ENCODE results near the gene SLC38A10.
A peak's percentile ranks its signal among the peaks of the same experiment; 100 is the strongest.

The SLC38A10 gene

DNA sequence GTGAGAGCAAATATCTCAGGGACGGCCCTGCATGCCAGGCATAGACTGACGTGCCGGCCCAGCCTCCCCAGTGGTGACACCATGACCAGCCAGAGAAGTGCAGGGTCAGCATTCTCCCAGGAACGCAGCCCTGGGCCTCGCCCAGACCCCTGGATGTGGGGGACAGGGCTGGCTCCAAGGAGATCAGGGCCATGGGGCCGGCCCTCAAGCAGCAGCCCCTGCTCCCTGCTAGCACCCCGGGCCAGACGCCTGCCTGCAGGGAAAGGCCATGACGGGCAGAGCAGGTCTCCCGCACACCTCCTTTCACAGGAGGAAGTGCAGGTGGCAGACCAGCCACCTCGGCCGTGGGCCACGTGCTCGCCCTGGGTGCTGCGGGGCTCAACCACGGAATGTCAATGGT is 46.5 kb downstream of the SLC38A10 start:
- H3K36me3 Mint-ChIP-seq, result peaks cover 42 to 47% of the 10 kb centered on the region in 2 donors
- H3K9me3 Mint-ChIP-seq, result no peaks in the 10 kb centered on the region
- H3K27ac Mint-ChIP-seq, result no peak overlapping the region
- ATAC-seq (replicated peaks) (no peak), DNase-seq (no peak)
- peaks cover 15 to 22% of the 10 kb centered on the region in 2 donors for H3K4me1 Mint-ChIP-seq
- H3K27me3 Mint-ChIP-seq, result no peaks in the 10 kb centered on the region
- no peak overlapping the region for H3K4me3 Mint-ChIP-seq

DNA sequence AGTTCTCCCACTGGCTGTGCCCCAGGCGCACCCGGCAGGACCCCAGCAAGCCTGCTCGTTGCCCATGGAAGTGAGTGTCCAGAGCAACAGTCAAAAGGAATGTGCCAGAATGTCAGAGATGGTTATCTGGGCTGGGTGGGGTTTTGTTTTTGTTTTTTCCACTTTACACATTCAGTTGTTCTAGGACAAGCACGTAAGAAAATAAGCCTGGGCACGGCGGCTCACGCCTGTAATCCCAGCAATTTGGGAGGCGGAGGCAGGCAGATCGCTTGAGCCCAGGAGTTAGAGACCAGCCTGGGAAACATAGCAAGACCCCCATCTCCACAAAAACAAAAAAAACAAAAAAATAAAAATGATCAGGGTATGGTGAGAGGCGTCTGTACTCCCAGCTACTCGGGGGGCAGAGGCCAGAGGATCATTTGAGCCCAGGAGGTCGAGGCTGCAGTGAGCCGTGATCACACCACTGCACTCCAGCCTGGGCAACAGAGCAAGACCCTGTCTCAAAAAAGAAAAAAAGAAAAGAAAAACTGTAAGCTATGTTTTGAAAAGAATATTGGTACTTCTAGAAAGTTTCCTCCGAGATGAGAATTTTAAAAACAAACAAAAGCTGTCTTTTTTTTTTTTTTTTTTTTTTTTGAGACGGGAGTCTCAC is 47.6 kb downstream of the SLC38A10 start:
- Mint-ChIP-seq H3K4me3 (peak overlapping the region in 1 of 2 donors; percentile 29), H3K9me3 (no peaks in the 10 kb centered on the region)

DNA sequence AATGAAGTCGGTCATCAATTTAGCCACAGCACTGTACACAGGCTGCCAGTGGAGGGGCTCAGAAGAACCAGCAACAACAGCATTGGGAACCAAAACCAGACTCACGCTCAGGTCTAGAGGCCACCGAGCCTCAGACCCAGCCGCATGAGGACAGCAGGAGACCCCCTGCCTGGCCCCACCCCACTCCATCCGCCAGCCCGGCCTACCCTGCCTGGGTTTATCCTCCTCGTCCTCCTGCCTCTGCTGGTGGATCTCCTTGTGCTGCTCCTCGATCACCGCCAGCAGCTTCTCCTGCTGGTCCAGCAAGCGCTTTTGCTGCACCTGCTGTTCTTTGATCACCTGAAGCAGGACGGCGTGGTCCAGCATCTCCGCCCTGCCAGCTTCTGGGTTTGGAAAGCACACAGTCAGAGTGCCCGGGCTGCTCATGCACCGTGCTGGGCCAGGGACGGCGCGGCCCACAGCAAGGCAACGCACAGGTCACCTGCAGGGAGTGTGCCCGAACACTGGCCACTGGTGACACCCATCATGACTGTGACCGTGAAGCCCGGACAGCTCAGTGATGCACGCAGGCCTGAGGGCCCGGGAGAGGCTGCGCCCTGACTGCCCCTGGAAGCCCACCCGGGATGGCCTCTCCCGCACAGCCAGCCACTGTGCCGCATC is 48.3 kb downstream of the SLC38A10 start:
- peak overlapping the region; percentile 79 for H3K27ac Mint-ChIP-seq

More for the DNA sequence above, 47.6 kb downstream of the SLC38A10 start:
- H3K27me3 Mint-ChIP-seq, result no peaks in the 10 kb centered on the region
- peaks cover 9 to 13% of the 10 kb centered on the region in 2 donors for H3K4me1 Mint-ChIP-seq
- H3K36me3 Mint-ChIP-seq, result peaks cover 34 to 38% of the 10 kb centered on the region in 2 donors
- H3K27ac Mint-ChIP-seq, result peak overlapping the region; percentile 79
- ATAC-seq (replicated peaks), result no peak
- no peak for DNase-seq

DNA sequence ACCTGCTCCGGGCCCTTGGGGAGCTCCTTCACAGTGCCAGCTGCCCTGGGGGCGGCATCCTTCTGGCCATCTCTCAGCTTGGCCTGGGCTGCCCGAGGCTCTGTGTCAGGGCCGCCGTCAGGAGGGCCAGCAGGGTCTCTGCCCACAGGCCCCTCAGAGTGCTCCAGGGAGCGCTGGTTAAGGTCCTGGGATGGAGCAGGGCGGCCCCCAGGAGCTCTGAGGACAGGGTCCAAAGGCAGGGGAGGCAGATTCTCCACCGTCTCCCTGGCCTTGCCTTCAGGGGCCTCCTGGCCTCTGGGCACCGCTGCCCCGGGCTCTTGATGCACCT is 48.8 kb downstream of the SLC38A10 start:
- H3K36me3 Mint-ChIP-seq, result peaks cover 35 to 41% of the 10 kb centered on the region in 2 donors
- H3K9me3 Mint-ChIP-seq, result no peaks in the 10 kb centered on the region
- no peak for ATAC-seq (replicated peaks)

More for the DNA sequence above, 48.3 kb downstream of the SLC38A10 start:
- no peak for ATAC-seq (replicated peaks)
- DNase-seq, result no peak
- Mint-ChIP-seq H3K27me3 (no peaks in the 10 kb centered on the region), H3K36me3 (peaks cover 30 to 39% of the 10 kb centered on the region in 2 donors), H3K4me1 (peaks cover 15% of the 10 kb centered on the region in 2 donors), H3K9me3 (no peaks in the 10 kb centered on the region), H3K4me3 (peak overlapping the region in 1 of 2 donors; percentile 29)

DNA sequence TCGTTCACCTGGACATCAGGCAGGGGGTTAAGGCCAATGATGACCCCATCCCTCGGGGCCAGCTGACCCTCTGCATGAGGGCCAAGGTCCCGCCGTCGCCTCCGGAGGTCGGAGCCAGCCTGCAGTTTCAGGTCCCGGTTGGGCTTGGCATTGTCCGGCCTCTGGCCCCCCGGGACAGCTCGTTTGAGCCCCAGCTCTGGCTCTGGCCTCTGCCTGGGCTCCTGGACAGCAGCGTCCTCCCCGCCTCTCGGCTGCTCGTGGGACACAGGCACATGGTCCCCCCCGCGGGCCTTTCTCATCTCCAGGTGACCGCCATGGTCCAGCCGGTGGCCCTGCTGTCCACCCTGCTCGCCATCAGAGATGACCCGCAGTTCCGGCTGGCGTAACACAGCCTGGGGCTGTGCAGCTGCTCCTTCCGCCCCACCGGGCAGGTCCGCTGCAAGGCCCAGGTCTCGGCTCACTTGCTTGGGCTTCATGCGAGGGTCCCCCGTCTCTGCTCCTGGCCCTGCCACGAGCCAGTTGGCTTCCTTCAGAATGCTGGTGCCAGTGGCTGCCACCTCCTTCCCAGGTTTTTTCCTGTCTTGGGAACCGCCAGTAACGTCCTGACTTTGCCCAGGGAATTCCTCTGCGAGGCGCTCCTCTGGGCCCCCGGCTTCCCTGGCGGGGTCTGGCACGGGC is 49.3 kb downstream of the SLC38A10 start:
- no peak overlapping the region for H3K4me3 Mint-ChIP-seq
- H3K4me1 Mint-ChIP-seq, result peaks cover 24 to 25% of the 10 kb centered on the region in 2 donors
- H3K27ac Mint-ChIP-seq, result peak overlapping the region; percentile 86
- peaks cover 38 to 45% of the 10 kb centered on the region in 2 donors for H3K36me3 Mint-ChIP-seq
- H3K9me3 Mint-ChIP-seq, result no peaks in the 10 kb centered on the region
- no peak for ATAC-seq (replicated peaks)
- H3K27me3 Mint-ChIP-seq, result no peaks in the 10 kb centered on the region
- no peak for DNase-seq

More for the DNA sequence above, 48.8 kb downstream of the SLC38A10 start:
- H3K4me3 Mint-ChIP-seq, result no peak overlapping the region
- H3K27ac Mint-ChIP-seq, result peak overlapping the region; percentile 31
- DNase-seq, result no peak
- H3K4me1 Mint-ChIP-seq, result peaks cover 19 to 20% of the 10 kb centered on the region in 2 donors
- no peaks in the 10 kb centered on the region for H3K27me3 Mint-ChIP-seq

DNA sequence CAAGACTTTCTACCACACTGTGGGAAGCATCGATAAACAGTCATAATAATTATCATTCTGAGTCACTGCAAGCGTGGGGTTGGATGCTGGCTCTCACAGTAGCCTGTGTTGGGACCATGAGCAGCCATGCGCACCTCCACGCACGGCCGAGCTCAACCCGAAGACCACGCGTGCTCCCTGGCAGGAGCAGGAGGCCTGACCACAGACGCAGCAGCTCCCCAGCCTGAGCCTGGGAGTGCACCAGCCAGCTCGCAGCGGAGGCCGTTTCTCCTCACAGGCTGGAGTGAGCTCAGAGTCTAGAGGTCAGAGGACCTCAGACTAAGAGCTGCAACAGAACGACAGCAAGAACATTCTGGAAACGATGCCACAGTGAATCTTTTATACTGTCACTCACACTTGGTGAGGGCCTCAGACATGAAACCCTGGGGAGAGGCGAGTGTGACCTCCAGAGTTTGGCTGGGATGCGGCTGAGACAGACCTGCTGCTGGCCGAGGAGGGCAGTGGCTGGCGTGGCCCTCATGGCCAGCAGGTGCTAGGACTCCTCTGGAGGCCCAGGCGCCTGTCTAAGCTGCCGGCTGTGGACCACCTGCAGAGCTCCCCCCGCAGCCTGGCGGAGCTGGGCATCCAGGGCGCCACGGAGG is 50.0 kb downstream of the SLC38A10 start:
- Mint-ChIP-seq H3K9me3 (no peaks in the 10 kb centered on the region), H3K36me3 (peaks cover 34 to 45% of the 10 kb centered on the region in 2 donors), H3K4me1 (peaks cover 24 to 31% of the 10 kb centered on the region in 2 donors), H3K27me3 (no peaks in the 10 kb centered on the region), H3K27ac (peak overlapping the region; percentile 86), H3K4me3 (peak overlapping the region in 1 of 2 donors; percentile 21)
- peak; percentile 44 to 74 for ATAC-seq (replicated peaks)
- DNase-seq, result no peak

DNA sequence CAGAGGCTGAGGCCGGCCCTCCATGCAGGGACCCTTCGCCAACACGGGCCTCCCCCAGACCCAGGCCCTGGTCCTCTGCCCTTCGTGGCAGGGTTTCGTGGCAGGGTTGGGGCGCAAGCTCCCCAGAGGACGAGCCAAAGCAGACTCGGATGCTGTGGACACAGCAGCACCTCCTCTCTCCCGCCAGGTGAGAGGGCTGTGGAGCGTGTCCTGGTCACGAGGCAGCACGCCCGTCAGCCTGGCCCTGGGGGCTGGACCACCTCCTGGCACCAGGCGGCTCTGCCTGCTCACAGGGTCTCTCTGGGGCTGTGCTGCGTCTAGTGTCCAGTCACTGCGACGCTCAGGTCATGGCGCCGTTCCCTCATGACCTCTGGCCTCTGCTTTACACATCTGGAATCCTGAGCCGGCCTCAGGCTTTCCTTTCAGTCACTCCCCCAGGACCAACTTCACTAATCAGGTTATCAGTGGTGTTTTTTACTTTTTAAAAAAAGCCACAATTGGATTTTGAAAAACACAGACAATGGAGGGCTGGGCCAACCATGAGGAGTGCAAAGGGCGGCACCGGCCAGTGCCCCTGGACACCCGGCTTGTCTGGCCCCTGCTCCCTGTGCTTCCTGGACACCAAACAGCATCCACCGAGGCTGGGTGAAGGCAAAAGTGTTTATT is 50.6 kb downstream of the SLC38A10 start:
- ATAC-seq (replicated peaks), result no peak
- peak overlapping the region in 1 of 2 donors; percentile 10 for H3K4me3 Mint-ChIP-seq
- DNase-seq, result no peak
- H3K4me1 Mint-ChIP-seq, result peaks cover 26 to 36% of the 10 kb centered on the region in 2 donors
- peaks cover 30 to 43% of the 10 kb centered on the region in 2 donors for H3K36me3 Mint-ChIP-seq
- no peaks in the 10 kb centered on the region for H3K9me3 Mint-ChIP-seq
- H3K27me3 Mint-ChIP-seq, result no peaks in the 10 kb centered on the region
- H3K27ac Mint-ChIP-seq, result peak overlapping the region; percentile 86

DNA sequence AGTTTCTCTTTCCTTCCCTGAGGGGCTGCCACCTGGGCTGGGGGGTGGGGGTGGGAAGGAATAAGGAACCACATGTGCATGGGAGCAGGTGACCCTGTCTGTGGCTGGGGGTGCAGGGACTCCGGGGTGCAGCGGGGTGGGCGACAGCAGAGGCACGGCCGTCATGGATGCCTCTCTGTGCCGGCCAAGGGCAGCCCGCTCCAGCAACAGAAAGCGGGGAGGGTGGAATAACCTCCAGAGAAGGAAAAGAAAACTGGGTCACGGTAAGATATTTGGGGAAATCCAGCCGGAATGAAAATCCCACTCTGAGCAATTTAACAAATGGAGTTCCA is 51.8 kb downstream of the SLC38A10 start:
- H3K4me3 Mint-ChIP-seq, result no peak overlapping the region
- peaks cover 27 to 42% of the 10 kb centered on the region in 2 donors for H3K36me3 Mint-ChIP-seq
- no peak for ATAC-seq (replicated peaks)
- DNase-seq, result no peak
- H3K27ac Mint-ChIP-seq, result peak overlapping the region; percentile 22
- H3K9me3 Mint-ChIP-seq, result no peaks in the 10 kb centered on the region
- H3K27me3 Mint-ChIP-seq, result no peaks in the 10 kb centered on the region
- peaks cover 26 to 36% of the 10 kb centered on the region in 2 donors for H3K4me1 Mint-ChIP-seq

DNA sequence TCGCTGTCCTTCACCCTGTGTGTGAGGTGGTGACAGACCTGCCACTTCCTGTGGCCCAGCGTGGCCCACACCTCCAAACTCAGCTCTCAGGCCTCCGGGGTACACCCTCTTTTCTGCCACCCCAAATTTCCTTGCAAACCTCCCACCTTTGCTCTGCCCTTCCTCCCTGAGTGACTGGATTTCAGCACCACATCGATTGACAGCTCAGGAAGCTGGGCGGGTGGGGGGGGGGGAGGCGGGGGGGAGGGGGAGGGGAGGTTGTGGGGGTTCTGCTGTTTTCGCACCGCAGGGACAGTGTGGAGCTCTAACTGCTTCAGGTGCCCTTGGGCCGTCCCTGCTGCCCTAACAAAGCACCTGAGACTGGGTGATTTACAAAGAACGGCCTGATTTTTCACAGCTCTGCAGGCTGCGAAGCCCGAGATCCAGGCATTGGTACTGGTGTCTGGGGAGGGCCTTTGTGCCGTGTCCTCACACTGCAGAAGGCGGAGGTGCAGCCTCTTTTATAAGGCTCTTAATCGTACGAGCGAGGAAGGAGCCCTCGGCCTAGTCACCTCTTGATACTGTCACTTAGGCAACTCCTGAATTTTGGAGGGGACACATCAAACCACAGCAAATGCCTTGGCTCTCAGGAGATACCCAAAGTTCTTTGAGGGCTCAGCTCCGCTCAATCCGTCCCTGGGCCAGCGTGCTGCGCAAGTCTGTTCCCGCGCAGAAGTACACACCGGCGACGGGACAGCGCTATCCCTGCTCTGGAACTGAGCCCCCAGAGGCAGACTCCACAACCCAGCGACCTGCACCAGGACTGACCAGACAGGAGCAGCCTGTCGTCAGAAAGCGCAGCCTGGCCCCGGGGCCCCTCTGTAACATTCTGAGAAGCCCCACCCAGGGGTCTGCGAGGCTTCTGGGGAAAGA is 52.4 kb downstream of the SLC38A10 start:
- Mint-ChIP-seq H3K4me1 (peaks cover 26 to 41% of the 10 kb centered on the region in 2 donors), H3K27ac (peak overlapping the region; percentile 76), H3K4me3 (peak overlapping the region in 1 of 2 donors; percentile 61), H3K36me3 (peaks cover 23 to 38% of the 10 kb centered on the region in 2 donors), H3K27me3 (no peaks in the 10 kb centered on the region), H3K9me3 (no peaks in the 10 kb centered on the region)
- ATAC-seq (replicated peaks), result no peak
- no peak for DNase-seq

DNA sequence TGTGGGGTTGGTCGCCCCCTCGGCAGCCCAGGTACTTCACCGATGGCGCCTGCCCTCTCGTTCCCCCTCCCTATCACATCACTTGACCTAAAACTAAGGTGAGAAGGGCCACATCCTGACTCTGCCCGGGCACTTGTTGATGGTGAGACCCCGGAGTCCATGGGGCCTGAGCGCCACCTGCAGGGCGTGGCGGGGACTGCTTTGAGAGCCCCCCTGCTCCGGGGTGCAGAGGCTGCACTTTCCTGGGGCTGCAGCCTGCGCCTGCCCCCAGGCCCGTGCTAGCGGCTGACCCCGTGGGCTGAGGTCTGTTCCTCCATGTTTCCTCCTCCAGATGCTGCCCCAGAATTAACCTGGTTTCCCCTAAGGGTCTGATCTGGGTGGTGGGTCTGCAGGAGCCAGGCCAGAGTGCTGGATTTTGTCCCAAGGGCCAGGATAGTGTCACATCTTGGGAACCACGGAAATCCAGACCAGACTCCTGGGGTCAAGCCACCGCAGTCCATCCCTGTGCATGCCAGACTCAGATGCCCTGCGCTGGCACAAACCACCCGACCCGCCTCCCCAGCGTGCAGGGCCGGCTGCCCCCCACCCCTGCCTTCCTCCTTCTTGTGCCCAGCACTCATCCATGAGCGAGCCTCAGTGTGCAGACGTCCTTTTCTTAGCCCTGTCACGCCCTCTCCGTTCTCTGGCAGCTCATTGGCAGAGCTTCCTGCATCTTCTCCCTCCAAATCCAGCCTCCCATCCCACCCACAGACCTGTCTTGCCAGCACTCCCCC is 53.3 kb downstream of the SLC38A10 start:
- H3K4me1 Mint-ChIP-seq, result peaks cover 31 to 49% of the 10 kb centered on the region in 2 donors
- peak; percentile 51 for DNase-seq
- no peaks in the 10 kb centered on the region for H3K27me3 Mint-ChIP-seq
- H3K36me3 Mint-ChIP-seq, result peaks cover 18 to 34% of the 10 kb centered on the region in 2 donors
- H3K27ac Mint-ChIP-seq, result peak overlapping the region; percentile 76
- peak overlapping the region; percentile 58 to 71 for H3K4me3 Mint-ChIP-seq
- no peaks in the 10 kb centered on the region for H3K9me3 Mint-ChIP-seq
- ATAC-seq (replicated peaks), result peak; percentile 20 to 21

DNA sequence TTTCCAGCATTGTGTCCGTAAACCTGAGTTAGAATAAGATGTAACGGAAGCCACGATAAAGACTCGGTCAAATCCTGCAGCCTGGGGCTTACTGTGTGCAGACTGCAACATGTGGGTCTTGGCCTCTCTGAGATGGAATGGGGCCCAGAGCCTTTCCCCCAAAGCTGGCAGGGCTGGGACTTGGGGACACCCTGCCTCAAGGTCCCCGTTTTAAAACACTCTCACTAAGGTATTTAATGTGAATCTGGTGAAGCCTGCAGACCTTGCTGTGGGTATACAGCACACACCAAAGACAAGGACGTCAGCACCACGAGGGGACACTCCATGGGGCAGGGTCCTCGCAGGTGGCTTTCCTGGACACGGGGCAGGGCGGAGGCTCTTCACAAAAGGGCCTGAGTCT is 53.9 kb downstream of the SLC38A10 start:
- peaks cover 17 to 33% of the 10 kb centered on the region in 2 donors for H3K36me3 Mint-ChIP-seq
- DNase-seq (no peak), ATAC-seq (replicated peaks) (no peak)
- H3K27me3 Mint-ChIP-seq, result no peaks in the 10 kb centered on the region
- peak overlapping the region; percentile 52 for H3K27ac Mint-ChIP-seq
- peak overlapping the region; percentile 58 to 71 for H3K4me3 Mint-ChIP-seq
- no peaks in the 10 kb centered on the region for H3K9me3 Mint-ChIP-seq
- H3K4me1 Mint-ChIP-seq, result peaks cover 32 to 54% of the 10 kb centered on the region in 2 donors

DNA sequence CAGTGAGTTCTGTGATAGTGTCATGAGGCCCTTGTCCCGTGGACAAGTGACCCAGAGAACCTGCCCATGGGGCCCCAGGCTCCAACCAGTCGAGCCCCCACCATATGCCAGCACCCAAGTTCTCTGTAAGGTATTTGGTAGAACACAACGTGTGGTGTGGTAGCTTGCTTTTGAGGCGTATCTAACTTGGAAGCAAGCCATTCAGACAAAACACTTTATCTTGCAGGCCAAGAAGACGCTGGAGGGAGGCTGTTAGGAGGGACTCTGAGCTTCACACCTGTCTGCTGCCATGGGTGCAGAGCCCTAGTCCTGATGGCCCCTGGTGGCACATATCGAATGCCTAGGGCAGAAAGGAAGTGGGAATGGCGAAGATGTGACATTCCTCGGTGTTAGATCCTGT is 54.3 kb downstream of the SLC38A10 start:
- H3K27me3 Mint-ChIP-seq, result no peaks in the 10 kb centered on the region

More for the DNA sequence above, 54.3 kb downstream of the SLC38A10 start:
- Mint-ChIP-seq H3K36me3 (peaks cover 18 to 35% of the 10 kb centered on the region in 2 donors), H3K9me3 (no peaks in the 10 kb centered on the region), H3K27ac (peak overlapping the region; percentile 52), H3K4me3 (peak overlapping the region; percentile 94 to 97), H3K4me1 (peaks cover 33 to 58% of the 10 kb centered on the region in 2 donors)
- ATAC-seq (replicated peaks), result no peak
- no peak for DNase-seq

Data from stimulated activated naive B cell treated with anti-CD40 and anti-IgM and Interleukin-4, amounts not matched to agents 10 μg/mL and 1 μg/mL and 100 μg/mL, for 72 hours (primary cell).